Left forelimb (tissue), 1 donor: ENCODE data around the gene KCTD13.
"Not testable (repeated sequence)": the region's sequence is repeated elsewhere in the genome, so short reads cannot be mapped to it uniquely, and the experiment has no call there.

Source experiments
- DNase-seq: peaks from one replicate; pipeline ENCODE4 v3.0.0-alpha.2; 2018; ENCODE audit warnings: low spot score

The KCTD13 gene, protein sequence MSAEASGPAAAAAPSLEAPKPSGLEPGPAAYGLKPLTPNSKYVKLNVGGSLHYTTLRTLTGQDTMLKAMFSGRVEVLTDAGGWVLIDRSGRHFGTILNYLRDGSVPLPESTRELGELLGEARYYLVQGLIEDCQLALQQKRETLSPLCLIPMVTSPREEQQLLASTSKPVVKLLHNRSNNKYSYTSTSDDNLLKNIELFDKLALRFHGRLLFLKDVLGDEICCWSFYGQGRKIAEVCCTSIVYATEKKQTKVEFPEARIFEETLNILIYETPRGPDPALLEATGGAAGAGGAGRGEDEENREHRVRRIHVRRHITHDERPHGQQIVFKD

DNA sequence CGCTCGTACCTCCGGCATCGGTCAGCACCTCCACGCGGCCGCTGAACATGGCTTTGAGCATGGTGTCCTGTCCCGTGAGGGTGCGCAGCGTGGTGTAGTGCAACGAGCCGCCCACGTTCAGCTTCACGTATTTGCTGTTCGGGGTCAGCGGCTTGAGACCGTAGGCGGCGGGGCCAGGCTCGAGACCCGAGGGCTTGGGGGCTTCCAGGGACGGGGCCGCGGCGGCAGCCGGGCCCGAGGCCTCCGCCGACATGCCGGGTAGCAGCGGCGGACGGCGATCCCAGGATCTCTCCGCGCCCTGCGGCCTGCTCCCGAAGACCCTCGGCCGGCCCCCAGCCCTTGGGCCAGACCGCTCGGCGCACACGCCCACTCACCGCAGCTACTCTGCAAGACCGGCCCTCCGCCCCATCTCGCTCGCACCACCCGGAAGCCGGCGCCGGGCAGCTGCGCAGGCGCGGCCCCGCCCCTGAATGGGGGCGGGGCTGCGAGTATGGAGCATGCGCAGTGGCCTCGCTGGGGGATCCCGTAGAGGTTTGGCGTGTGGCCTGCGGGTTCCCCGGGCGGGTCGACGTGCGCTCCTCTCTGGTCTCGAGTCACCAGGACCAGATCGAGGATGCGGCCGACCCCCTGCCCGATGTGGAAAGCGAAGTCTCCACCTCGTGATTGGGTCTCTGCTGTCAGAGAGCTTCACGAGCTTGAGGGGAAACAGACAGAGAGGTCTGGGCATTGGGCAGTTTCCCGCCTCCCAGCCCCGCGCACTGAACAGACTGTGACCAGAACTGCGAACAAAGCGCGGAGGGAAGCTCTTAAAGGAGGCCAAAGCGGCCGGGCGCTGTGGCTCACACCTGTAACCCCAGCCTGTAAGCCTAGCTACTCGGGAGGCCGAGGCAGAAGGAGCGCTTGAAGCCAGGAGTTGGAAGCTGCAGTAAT is at the start of gene KCTD13:
Gene KCTD13 (minus strand): TSS at position 446 of the 930 bp plus-strand sequence. CDS start 193 bp downstream, at position 253.
- peak; percentile 97 for DNase-seq

DNA sequence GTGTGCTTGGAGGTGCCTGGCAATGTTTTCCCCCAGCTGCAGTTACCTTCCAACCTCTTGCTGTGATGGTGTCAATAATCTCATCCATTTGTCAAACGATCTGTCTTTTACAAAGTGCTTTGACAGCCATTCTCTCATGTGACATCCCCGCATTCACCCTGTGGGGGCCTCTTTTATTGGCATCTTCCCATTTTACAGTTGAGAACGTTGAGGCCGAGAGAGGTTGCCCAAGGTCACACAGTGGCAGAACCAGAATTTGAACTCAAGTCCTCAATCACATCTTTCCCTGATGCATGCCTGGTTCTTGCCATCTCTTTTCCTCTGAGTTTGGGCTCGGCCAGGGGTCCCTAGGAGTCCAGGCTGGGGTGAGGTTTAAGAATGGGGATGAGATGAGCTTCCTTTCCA is 49.1 kb upstream of the KCTD13 start:
- peak; percentile 22 for DNase-seq

DNA sequence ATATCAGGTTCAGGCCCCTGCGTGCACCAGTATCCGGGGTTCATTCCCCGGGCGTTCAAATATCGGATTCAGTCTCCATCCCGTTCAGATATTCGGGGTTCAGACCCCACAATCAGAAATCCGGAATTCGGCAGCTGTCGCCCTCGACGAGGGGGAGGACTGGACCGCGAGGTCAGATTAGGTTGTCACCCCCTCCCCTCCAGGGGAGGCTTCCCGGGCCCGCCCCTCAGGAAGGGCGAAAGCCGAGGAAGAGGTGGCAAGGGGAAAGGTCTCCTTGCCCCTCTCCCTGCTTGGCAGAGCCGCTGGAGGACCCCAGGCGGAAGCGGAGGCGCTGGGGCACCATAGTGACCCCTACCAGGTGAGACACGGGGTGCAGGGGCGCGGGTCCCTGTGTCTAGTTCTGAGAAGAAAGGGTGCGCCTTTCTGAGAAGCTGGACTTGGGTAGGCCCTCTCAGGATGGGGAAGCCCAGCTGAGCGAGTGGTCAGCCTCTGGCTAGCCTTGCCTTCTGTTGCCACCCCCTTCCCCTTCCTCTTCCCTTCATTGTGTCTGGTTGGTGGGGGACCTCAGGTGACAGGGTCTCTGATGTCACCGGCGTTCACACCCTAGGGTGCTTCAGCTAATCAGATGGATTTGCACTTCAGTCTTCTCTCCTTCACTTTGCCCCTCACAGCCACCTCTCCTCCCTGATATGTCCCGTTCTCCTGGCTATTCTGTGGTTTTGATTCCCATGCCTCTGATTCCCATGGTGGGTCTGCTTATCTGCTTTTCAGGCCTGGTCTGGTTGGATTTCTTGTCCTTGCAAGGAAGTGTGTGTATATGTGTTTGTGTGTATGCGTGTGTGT is 48.5 kb upstream of the KCTD13 start:
- no peak for DNase-seq

GRCh38 chr16:29973384-29974246 is 47.6 kb upstream of the KCTD13 start, which contains the start of gene TAOK2:
Gene TAOK2, plus strand, starts transcription at chr16:29973868. Its CDS starts 3,905 bp downstream, at chr16:29977773.
- DNase-seq, result peak; percentile 99

DNA sequence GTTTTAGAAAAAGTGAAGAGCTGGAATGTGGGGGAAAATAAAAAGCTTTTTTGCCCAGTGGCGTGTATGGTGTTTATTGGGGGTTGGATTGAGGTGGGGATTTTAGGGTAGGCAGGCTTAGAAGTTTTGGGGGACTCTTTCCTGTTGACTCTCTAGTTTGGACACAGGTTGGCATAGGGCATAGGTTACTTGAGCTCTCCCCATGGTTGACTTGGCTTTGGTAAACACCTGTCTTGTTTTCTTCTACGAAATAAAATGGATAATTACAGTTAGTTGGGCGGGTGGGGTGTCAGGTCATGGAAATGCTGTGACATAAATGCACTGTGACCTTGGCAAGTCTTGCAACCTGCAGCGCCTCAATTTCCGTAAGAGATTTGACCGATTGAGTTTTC is 47.0 kb upstream of the KCTD13 start:
- no peak for DNase-seq

DNA sequence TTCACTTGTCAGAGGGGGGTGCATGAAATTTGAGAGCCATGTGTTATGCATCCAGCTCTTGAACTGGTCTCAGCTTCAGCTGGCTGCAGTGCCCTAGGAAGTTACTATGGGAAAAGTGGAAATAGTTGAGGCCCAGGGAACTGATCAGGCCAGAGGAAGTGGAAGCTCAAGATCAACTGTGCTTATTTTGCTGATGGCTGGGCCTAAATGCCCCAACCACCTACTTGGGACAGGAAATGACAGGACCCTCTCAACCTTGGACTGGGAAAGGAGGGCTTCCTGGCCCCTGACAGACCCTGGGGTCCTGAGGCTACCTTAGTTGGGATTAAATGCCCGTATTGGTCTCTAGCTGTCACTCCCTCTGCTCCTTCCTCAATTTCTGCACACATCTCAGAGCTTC is 46.5 kb upstream of the KCTD13 start:
- no peak for DNase-seq

DNA sequence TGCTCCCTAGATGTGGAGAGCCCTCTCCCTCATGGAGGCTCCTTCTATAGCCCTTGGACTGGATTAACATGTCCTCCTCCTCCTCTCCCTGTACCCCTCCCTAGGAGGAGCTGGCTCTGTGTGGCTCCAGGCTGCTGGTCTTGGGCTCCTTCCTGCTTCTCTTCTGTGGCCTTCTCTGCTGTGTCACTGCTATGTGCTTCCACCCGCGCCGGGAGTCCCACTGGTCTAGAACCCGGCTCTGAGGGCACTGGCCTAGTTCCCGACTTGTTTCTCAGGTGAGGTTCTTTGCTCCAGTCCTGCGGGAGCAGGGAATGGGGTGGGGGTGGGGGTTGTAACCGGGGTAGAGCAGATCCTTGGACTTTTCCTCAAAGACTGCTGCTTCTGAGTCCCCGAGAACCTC is 45.3 kb upstream of the KCTD13 start:
- DNase-seq, result no peak

GRCh38 chr16:29968205-29968604 is 42.2 kb upstream of the KCTD13 start:
- DNase-seq, result no peak

DNA sequence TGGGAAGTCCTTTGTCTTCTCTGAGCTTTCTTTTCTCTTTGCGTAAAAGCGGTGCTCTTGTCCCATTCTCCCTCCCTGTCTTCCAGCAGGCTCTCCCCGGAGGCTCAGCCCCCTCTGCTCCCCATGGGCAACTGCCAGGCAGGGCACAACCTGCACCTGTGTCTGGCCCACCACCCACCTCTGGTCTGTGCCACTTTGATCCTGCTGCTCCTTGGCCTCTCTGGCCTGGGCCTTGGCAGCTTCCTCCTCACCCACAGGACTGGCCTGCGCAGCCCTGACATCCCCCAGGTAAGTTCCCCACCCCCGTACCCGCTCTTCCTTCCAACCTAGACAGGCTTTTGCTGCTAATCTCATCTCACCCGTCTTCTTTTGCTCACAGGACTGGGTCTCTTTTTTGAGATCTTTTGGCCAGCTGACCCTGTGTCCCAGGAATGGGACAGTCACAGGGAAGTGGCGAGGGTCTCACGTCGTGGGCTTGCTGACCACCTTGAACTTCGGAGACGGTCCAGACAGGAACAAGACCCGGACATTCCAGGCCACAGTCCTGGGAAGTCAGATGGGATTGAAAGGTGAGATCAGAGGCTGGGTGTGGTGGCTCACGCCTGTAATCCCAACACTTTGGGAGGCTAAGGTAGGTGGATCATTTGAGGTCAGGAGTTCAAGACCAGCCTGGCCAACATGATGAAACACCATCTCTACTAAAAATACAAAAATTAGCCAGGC is 37.2 kb upstream of the KCTD13 start:
- DNase-seq, result no peak

DNA sequence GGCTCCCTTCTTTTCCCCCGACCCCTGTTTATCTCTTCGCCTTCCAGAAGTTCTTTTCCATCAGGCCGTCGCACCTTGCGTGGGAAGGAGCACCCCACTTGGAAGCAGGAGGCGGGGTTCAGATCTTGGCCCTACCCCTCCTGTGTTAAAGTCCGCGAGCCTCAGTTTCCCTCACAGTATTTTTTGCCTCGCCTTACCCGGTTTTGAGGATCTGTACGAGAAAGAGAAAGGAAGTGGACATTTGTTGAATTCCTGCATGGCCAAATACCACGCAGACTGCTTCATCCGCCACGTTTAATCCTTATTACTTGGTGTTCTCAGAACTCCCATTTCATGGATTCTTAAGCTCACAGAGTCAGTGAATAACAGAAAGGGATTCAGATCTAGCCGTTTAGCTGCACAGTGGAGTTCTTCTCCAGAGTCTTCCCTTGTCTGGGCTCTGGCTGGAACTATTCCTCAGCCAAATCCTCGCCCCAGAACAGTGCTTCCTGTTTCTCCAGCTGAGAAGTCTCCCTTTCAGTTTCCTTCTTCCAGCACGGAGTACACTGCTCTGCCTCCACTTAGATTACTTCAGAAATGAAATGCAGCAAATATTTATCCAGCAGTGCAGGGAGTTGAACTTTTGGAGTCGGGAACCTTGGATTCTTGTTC is 36.4 kb upstream of the KCTD13 start:
- DNase-seq, result no peak

DNA sequence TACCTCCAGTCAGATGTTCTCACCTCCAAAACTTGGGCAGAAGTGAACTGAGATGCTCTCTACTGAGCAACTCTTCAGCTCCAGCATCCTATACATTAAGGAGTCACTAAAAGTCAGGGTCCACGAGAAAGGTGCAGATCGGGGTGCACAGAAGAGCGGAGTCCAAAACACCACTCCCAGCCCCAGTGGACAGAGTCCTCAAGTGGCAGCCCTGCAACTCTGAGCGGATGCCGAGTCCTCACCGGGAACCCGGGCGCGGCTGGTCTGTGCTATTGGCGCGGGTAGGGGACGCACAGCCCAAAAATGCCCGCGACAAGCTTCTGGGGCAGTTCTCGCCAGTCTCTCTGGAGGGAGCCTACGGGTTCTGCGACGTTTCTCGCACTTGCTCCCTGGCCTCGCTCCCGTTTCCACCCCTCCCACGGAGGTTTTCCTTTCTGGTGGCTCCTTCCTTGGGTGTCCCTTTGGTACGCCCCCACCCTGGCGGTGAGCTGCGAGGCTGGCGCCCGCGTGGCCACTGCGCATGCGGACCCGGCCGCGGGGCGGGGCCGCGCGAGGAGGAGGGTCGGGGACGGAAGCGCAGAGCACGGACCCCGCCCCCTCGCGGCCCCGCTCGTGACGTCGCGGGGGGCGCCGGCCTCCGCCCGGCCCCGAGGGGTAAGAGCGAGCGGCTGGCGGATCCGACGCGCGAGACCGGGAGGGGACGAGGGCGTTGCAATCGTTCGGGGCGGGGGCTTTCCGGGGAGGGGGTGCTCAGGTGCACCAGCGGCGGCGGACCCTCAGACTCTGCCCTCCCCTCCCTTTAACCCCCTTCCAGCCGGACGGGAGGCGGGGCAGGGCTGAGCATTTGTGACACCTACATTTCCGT is 35.7 kb upstream of the KCTD13 start, which contains the start of gene TMEM219:
Gene TMEM219 (plus strand): TSS at position 601 of the 865 bp plus-strand sequence. CDS start 1,065 bp downstream, outside the sequence.
- DNase-seq, result peak; percentile 96

DNA sequence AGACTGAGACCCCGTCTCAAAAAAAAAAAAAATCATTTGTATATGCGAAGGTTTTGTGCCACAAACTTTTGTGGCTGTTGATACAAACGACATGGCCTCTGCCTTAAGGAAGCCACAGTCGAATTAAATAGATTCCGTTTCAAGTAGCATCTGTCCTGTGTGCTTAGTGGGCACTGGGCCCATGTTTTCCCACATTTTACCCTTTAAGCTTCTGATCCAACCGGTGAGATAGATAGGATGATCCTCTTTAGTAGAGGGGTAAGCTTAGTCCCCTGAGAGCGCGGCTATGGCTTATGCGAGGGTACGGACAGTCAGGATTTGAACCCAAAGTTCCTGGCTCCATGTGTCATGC is 35.1 kb upstream of the KCTD13 start:
- no peak for DNase-seq

- DNase-seq, result not testable (repeated sequence)
Measured at GRCh38 chr16:29959821-29960220, 33.8 kb upstream of the KCTD13 start.

DNA sequence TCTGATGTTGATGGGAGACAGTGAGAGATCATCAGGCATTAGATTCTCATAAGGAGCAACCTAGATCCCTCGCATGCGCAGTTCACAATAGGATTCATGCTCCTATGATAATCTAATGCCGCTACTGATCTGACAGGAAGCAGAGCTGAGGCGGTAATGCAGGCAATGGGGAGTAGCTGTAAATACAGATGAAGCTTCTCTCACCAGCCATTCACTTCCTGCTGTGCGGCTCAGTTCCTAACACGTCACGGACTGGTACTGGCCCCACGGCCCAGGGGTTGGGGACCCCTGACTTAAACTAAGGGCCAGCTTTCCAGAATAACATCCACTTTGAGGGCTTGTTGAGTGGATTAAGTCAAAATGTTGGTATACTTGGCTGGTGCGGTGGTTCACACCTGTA is 33.3 kb upstream of the KCTD13 start:
- DNase-seq, result no peak

GRCh38 chr16:29958756-29959155 is 32.7 kb upstream of the KCTD13 start:
- DNase-seq, result no peak

DNA sequence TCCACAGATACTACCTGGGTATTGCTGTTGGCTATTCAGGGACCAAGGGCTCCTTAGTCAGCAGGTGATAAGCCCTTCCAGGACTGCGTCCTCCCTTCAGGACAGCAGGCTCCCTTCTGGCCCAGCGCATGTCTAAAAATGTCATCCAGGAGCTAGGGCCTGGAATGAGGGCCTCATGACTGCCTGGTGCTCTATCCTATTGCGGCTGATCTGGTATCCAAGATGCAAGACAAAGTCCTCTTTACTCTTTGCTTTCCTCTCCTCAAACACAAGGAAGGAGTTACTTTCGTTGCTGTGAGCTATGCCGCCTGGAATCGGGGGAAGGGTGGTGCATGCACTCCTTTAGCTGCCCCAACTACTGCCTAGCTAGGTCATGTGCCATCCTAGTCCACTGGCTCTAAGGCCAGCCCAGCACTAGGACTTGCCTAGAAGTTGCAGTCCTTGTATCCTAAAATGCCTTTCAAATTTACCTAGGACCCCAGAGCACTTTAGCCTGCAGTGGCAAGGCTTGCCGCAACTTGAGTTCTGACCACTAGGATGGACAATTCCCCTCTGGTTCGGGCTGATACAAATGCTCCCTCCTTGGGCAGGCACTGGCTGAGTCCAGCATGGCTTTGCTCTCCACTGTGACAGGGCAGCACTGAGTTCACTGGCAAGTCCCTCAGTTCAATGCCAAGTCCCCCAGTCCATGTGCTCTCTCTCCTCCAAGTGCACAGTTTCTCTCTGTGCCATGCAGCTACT is 25.8 kb upstream of the KCTD13 start:
- no peak for DNase-seq

GRCh38 chr16:29950806-29951461 is 24.9 kb upstream of the KCTD13 start:
- DNase-seq, result no peak

- no peak for DNase-seq
Measured at GRCh38 chr16:29947897-29948296, 21.9 kb upstream of the KCTD13 start.
